HepG2 (cell line): Measurements from ENCODE around the gene ABHD11. TPM values are rescaled to one million over a fixed set of nuclear protein-coding genes. Genes with fewer than 3 reads are reported as not detected.

Experiments used
- BCLAF1 ChIP-seq: fragments of 450-650 bp; IDR thresholded peaks from 2 replicates; pipeline ENCODE4 v1.6.1; 2017; ENCODE audit warnings: mild to moderate bottlenecking
- DZIP1 ChIP-seq: sonication (generic); formaldehyde crosslinking; IDR thresholded peaks from 2 replicates; pipeline ENCODE4 v1.5.0; 2020; ENCODE audit warnings: mild to moderate bottlenecking, missing genetic modification reagents
- ERF ChIP-seq: IDR thresholded peaks from 2 replicates; pipeline ENCODE4 v1.6.1; 2018; ENCODE audit warnings: missing biosample characterization, missing genetic modification reagents
- HES4 ChIP-seq: sonication (generic); formaldehyde crosslinking; IDR thresholded peaks from 2 replicates; pipeline ENCODE4 v1.9.0; 2021; ENCODE audit warnings: mild to moderate bottlenecking, missing genetic modification reagents, borderline replicate concordance
- HNRNPLL ChIP-seq: fragments of 200-400 bp; formaldehyde crosslinking; IDR thresholded peaks from 2 replicates; pipeline ENCODE4 v1.6.1; 2017; ENCODE audit warnings: mild to moderate bottlenecking, low read depth, low read length; ENCODE audit not compliant: poor library complexity, severe bottlenecking
- IRF2 ChIP-seq: IDR thresholded peaks from 2 replicates; pipeline ENCODE4 v1.6.1; 2018; ENCODE audit warnings: missing genetic modification reagents, missing compliant biosample characterization
- KLF6 ChIP-seq: IDR thresholded peaks from 2 replicates; pipeline ENCODE4 v1.8.0; 2016; ENCODE audit warnings: missing biosample characterization, missing genetic modification reagents
- MBD4 ChIP-seq: IDR thresholded peaks from 2 replicates; pipeline ENCODE4 v1.6.1; 2012; ENCODE audit warnings: low read length, inconsistent platforms, borderline replicate concordance
- NR3C1 ChIP-seq: sonication (generic); formaldehyde crosslinking; IDR thresholded peaks from 2 replicates; pipeline ENCODE4 v1.4.0; 2020; ENCODE audit warnings: missing genetic modification reagents
- POLR2AphosphoS5 ChIP-seq: IDR thresholded peaks from 2 replicates; pipeline ENCODE4 v1.6.1; 2012; ENCODE audit warnings: low read depth, low read length
- REL ChIP-seq: sonication (generic); formaldehyde crosslinking; conservative IDR thresholded peaks from 2 replicates; pipeline ENCODE4 v1.8.0; 2022; ENCODE audit warnings: mild to moderate bottlenecking, missing genetic modification reagents, moderate library complexity
- RFXANK ChIP-seq: IDR thresholded peaks from 2 replicates; pipeline ENCODE4 v1.6.1; 2016
- SOX5 ChIP-seq: IDR thresholded peaks from 2 replicates; pipeline ENCODE4 v1.6.1; 2016; ENCODE audit warnings: borderline replicate concordance
- SP4 ChIP-seq: sonication (generic); formaldehyde crosslinking; IDR thresholded peaks from 2 replicates; pipeline ENCODE4 v1.8.1; 2023; ENCODE audit warnings: mild to moderate bottlenecking, missing genetic modification reagents
- ZBTB3 ChIP-seq: sonication (generic); formaldehyde crosslinking; IDR thresholded peaks from 2 replicates; pipeline ENCODE4 v1.4.0; 2020; ENCODE audit warnings: low read depth, mild to moderate bottlenecking, moderate library complexity, missing genetic modification reagents, borderline replicate concordance
- ZNF329 ChIP-seq: sonication (generic); formaldehyde crosslinking; IDR thresholded peaks from 2 replicates; pipeline ENCODE4 v1.9.0; 2021; ENCODE audit warnings: low read depth, mild to moderate bottlenecking, missing genetic modification reagents
- ZNF343 ChIP-seq: sonication (generic); formaldehyde crosslinking; IDR thresholded peaks from 2 replicates; pipeline ENCODE4 v1.4.0; 2020; ENCODE audit warnings: mild to moderate bottlenecking, missing genetic modification reagents
- ZNF580 ChIP-seq: IDR thresholded peaks from 2 replicates; pipeline ENCODE4 v1.6.1; 2016; ENCODE audit warnings: low read depth, borderline replicate concordance
- ZNF629 ChIP-seq: sonication (generic); formaldehyde crosslinking; conservative IDR thresholded peaks from 2 replicates; pipeline ENCODE4 v1.5.0; 2020; ENCODE audit warnings: missing genetic modification reagents
- ZNF710 ChIP-seq: sonication (generic); formaldehyde crosslinking; IDR thresholded peaks from 2 replicates; pipeline ENCODE4 v1.5.0; 2020; ENCODE audit warnings: mild to moderate bottlenecking, missing genetic modification reagents, borderline replicate concordance
- ZNF766 ChIP-seq: sonication (generic); formaldehyde crosslinking; IDR thresholded peaks from 2 replicates; pipeline ENCODE4 v1.5.0; 2020; ENCODE audit warnings: missing genetic modification reagents, borderline replicate concordance
- polyA plus RNA-seq, 8 experiments: library from polyadenylated mRNA; depleted of rRNA in 3 of 8; stranded (reverse) in 7 of 8; unstranded in 1 of 8; fragments of >200 nt; fragmentation: Illumina TruSeq in 4 of 8; extraction: Trizol in 4 of 8; gene quantifications; 2 replicates each; pipeline versions ENCODE4 v1.2.1 to v1.2.3, GENCODE V29; 2011 to 2016; ENCODE audit warnings: low read depth in 4 of 8, missing spikeins in 1 of 8, mixed read lengths in 1 of 8; ENCODE audit not compliant: insufficient read depth in 1 of 8
- total RNA-seq, 5 experiments: library from RNA; depleted of rRNA; stranded (reverse); fragments of >200 nt; fragmentation: Illumina TruSeq; extraction: Trizol; gene quantifications; 2 replicates each; pipeline ENCODE4 v1.2.3, GENCODE V29; 2016; ENCODE audit warnings: low read depth in 1 of 5

ABHD11 gene
- total and polyA plus RNA-seq, 2 of the 13 experiments (the other 11 are each of a cell fraction or from before 2014, with no cell fraction given) = 7.0 to 8.1 TPM

- TF ChIP-seq BCLAF1 (no peak), ZNF329 (CRISPR knock-in tag) (no peak), ERF (CRISPR knock-in tag) (no peak; the same call in 1 of the 2 replicates), ZBTB3 (CRISPR knock-in tag) (no peak), ZNF343 (no peak), SP4 (CRISPR knock-in tag) (no peak), ZNF710 (CRISPR knock-in tag) (peak; percentile 26; the same call in 1 of the 2 replicates), POLR2AphosphoS5 (no peak), ZNF766 (CRISPR knock-in tag) (no peak), REL (CRISPR knock-in tag) (no peak), KLF6 (CRISPR knock-in tag) (no peak), ZNF580 (CRISPR knock-in tag) (no peak), HES4 (no peak), MBD4 (no peak), NR3C1 (CRISPR knock-in tag) (no peak), SOX5 (CRISPR knock-in tag) (peak; percentile 60; the same call in 1 of the 2 replicates), RFXANK (CRISPR knock-in tag) (no peak), DZIP1 (no peak), ZNF629 (0 out of 2 replicates have a peak, but pooled peaks have one; percentile 4), HNRNPLL (no peak), IRF2 (CRISPR knock-in tag) (peak; percentile 60)
Observed at GRCh38 chr7:73715648-73716317, 22.8 kb downstream of the ABHD11 start (continued).
